ENCODE results near the gene ASTN2. TPM values are rescaled to one million over a fixed set of nuclear protein-coding genes. Genes with fewer than 3 reads are reported as not detected.

Gene ASTN2
- total and polyA plus RNA-seq, 2 donors (not counting 3 experiments of a cell fraction or from before 2014, with no cell fraction given) = 1.0 to 1.9 TPM

DNA sequence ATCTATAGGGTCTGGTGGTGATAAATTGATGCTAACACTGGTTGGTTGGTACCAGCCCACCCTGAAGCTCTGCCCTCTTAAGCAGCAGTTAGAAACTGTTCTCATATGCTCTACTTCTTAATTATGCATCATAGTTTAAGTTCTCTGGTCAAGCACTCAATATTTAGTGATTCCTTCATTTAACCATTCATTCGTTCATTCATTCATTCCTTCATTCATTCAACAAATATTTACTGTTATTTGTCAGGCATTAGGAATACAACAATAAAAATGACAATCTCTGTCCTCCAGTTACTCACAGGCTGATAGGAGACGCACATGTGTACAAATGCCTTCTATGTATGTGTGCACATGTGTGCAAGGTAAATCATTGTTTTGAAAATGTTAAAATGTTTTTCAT lies 673.1 kb downstream of the ASTN2 start:
- ChIA-PET POLR2A (no interaction called here), CTCF (no interaction called here)
- dilution Hi-C loops (cut with MboI; ENCODE audit: extremely low pct_ligation_motif_present, low sequenced_read_pairs) (no loop called here), intact Hi-C loops (cut with micrococcal nuclease) (no loop called here)
- no peak for DNase-seq (ENCODE audit: low read depth, low spot score)
- FAIRE-seq = no peak
- H3K36me3 ChIP-seq (ENCODE audit: control insufficient read depth in 2 of 2, extremely low read depth in 1 of 2, insufficient read depth in 2 of 2, low read length in 2 of 2) = no peaks in the 10 kb centered on the region
- no peak overlapping the region for H3K27ac ChIP-seq (ENCODE audit: insufficient read depth, low read depth, low read length)
- no peak overlapping the region for H3K4me3 ChIP-seq (replicated peaks in 1 of 3; ENCODE audit: insufficient read depth in 1 of 3, low read depth in 1 of 3, low read length in 3 of 3)
- H4K20me1 ChIP-seq (replicated peaks; ENCODE audit: control insufficient read depth, extremely low read depth, insufficient read depth, low read length) = no peaks in the 10 kb centered on the region
- no peak overlapping the region for H3K4me2 ChIP-seq (ENCODE audit: insufficient read depth, low read length)
- H3K9ac ChIP-seq (replicated peaks; ENCODE audit: extremely low read depth, insufficient read depth, low read length) = no peak overlapping the region
- H3K9me3 ChIP-seq (replicated peaks; ENCODE audit: control insufficient read depth, insufficient read depth, low read length) = no peaks in the 10 kb centered on the region
- no peaks in the 10 kb centered on the region for H3K4me1 ChIP-seq (ENCODE audit: control insufficient read depth, extremely low read depth, insufficient read depth, low read length)
- no peaks in the 10 kb centered on the region for H3K79me2 ChIP-seq (ENCODE audit: control insufficient read depth, insufficient read depth, low read length)
- H3K9me1 ChIP-seq (replicated peaks; ENCODE audit: control insufficient read depth, extremely low read depth, insufficient read depth, low read length) = no peaks in the 10 kb centered on the region
- TF ChIP-seq MAX (IDR thresholded peaks at IDR 0.05; ENCODE audit: insufficient read depth, insufficient read length) = no peak
- no peak for TF ChIP-seq FOS (IDR thresholded peaks at IDR 0.05; ENCODE audit: borderline replicate concordance, insufficient read depth, low read length)
- no peak for TF ChIP-seq POLR2A (IDR thresholded peaks at IDR 0.05; ENCODE audit: low read depth, low read length)
- no peak for TF ChIP-seq GATA2 (IDR thresholded peaks at IDR 0.05; ENCODE audit: insufficient read depth, insufficient read length, low read depth, low read length)
- TF ChIP-seq MYC (IDR thresholded peaks at IDR 0.05; ENCODE audit: low read depth, low read length) = no peak
- no peak for TF ChIP-seq CTCF (IDR thresholded peaks at IDR 0.05; ENCODE audit: extremely low read depth in 1 of 2, insufficient read depth in 1 of 2, low read depth in 1 of 2, low read length in 2 of 2)
- H3K27me3 ChIP-seq (ENCODE audit: control insufficient read depth in 2 of 2, insufficient read depth in 2 of 2, low read length in 2 of 2) = no peaks in the 10 kb centered on the region
- BruUV-seq (replicated peaks) = no TSS peak
- H2AFZ ChIP-seq (ENCODE audit: low read depth, low read length) = no peak overlapping the region

Measured in endothelial cell of umbilical vein (primary cell).